HG03175 (cell line): ENCODE measurements around the gene SMIM7.
"Not testable (repeated sequence)": the region's sequence is repeated elsewhere in the genome, so short reads cannot be mapped to it uniquely, and the experiment has no call there.

Experiments used
- ATAC-seq: cut with Tn5 transposase; IDR thresholded peaks from one replicate; pipeline ENCODE4 v1.9.1; 2021; ENCODE audit warnings: mild to moderate bottlenecking, moderate library complexity; ENCODE audit not compliant: unreplicated experiment

Gene SMIM7

DNA sequence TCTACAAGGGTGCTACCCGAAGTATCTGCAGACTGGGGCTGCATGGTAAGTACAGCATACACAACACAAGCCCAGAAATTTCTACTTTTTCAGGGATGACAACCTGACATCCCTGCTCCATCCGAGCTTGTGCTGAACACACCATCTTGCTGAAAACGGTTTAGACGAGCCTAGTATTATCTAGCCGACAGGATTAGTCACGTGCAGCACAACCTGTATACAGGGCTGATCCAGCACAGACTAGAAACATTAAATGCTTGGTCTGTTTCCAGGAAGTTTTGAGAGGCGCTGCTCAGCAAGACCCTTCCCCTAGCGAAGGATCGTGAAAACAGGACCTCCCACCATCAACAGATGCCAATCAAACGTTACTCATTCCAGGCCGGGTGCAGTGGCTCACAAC, 4.2 kb downstream of the SMIM7 start:
- no peak for ATAC-seq

DNA sequence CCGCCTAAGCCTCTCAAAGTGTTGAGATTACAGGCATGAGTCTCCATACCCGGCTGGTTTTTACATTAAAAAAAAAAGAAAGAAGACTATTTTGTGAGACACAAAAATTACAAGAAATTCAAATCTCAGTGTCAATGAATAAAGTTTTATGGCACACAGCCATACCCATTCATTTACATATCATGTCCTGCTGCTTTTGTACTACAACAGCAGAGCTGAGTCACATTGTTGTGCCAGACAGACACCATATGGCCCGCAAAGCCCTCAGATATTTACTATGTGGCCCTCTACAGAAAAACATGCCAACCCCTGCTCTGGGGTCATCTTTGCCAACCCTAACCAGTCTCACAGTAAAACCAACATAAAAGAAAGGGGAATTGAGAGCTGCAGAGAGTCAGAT, 5.3 kb downstream of the SMIM7 start:
- no peak for ATAC-seq

DNA sequence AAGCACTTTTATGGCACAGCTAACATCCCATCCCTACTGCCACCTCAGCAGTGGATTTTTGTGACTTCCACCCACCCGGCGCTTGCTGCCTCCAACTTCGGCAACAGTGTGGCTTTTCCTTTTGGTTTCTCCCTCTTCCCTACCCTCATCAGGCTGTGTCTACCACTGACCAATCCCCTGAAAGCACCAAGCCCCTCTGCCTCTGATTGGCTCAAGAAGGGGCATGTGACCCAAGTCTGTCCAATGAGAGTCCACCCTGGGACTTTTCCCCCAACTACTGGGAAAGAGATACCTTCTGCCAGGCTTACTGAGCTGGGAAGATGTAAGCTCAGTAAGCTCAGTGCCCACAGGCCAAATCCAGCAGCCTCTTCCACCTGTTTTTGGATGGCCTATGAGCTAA, 5.8 kb downstream of the SMIM7 start:
- no peak for ATAC-seq

DNA sequence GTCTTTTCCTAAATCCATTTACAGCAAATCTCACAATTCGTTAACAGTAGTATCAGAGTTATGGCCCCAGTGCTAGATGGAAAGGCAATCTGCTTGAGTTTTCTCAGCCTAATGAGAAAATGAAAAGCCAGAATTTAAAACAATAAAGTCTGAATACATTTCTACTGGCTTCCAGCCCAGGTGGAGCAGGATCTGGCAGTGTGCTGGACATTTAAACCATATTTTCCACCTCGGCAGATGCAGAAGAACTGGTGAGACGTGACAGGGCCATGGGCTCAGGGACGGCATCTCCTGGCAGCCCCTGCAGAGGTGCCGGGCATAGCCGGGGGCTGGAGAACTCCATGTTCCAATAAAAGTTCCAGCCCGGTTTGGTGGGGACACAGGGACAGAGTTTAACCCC, 7.1 kb downstream of the SMIM7 start:
- no peak for ATAC-seq

DNA sequence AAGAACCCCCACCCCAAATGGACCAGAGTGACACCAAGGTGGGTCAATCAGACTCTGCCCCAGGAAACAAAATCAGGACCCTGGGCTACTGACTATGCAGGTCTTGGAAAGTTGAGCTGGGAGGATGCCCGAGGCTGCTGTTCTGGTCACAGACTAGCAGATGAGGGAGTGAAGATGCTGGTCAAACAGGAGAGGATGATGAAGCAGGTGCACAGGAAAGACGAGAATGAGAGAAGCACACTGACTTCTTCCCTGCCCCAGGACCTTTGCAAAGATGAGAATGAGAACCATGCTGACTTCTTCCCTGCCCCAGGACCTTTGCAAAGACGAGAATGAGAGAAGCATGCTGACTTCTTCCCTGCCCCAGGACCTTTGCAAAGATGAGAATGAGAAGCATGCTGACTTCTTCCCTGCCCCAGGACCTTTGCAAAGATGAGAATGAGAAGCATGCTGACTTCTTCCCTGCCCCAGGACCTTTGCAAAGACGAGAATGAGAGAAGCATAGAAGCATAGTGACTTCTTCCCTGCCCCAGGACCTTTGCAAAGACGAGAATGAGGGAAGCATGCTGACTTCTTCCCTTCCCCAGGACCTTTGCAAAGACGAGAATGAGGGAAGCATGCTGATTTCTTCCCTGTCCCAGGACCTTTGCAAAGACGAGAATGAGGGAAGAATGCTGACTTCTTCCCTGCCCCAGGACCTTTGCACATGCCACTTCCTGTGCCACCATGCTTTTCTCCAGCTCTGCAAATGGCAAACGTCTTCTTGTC, 8.3 kb downstream of the SMIM7 start:
- not testable (repeated sequence) for ATAC-seq

DNA sequence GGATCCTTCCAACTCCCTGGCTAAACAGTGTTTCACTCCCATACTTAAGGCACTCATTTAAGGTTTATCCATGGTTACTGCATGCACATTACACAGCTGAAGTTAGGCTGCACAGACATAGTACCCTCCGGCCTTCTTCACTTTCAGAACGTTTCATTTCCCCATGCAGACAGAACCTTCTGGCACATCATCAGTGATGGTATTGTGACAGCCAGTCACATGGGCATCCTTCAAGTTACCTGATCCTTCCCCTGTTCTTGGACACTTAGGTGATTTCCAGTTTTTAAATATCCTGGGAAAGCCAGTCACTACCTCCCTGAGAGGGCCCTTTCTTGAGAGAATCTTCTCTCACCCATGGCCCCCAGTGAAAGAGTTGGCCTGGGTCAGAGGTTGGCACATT, 9.1 kb downstream of the SMIM7 start:
- no peak for ATAC-seq

DNA sequence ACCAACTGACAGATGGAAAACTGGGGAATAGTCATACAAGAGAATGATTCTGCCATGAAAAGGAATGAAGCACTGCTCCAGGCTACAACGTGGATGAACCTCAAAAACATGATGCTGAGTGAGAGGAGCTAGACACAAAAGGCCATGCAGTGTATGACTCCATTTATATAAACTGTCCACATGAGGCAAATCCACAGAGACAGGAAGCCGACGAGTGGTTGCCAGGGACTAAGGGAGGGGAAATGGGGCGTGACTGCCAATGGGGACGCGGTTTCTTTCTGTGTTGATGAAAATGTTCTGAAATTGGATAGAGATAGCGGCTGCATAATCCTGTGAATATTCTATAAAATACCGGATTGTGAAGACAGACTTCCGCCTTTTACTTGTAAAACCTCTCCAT, 10.2 kb downstream of the SMIM7 start:
- no peak for ATAC-seq

DNA sequence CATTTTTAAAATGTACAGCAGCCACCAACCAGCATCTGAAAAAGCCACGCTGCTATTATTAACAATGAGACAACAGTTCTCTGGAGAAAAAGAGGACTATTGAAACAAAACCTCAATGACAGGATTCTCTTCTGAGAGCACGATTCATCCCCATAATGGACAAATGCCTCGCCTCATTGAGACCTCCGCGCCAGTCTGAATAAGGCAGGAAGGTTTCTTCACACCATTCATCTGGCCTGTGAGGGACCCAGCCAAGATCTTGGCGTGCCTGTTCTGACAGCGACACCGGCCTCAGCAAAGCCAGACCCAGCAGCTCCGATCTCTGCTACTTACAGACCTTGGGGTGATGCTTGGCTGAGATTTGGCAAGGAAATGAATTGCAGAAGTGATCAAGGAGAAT, 14.8 kb downstream of the SMIM7 start:
- ATAC-seq, result no peak

DNA sequence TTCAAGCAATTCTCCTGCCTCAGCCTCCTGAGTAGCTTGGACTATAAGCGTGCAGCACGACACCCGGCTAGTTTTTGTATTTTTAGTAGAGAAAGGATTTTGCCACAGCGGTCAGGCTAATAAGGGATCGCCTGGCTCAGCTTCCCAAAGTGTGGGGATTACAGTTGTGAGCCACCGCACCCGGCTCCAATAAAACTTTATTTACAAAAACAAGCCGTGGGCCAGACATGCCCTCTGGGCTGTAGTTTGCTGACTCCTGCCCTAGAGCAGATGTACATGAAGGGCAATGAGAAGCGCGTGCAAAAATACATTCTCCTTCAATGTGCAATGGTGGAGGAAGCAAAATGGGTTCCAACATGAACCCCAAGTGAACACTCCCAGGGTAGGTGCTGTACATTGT, 18.2 kb downstream of the SMIM7 start:
- ATAC-seq, result no peak

DNA sequence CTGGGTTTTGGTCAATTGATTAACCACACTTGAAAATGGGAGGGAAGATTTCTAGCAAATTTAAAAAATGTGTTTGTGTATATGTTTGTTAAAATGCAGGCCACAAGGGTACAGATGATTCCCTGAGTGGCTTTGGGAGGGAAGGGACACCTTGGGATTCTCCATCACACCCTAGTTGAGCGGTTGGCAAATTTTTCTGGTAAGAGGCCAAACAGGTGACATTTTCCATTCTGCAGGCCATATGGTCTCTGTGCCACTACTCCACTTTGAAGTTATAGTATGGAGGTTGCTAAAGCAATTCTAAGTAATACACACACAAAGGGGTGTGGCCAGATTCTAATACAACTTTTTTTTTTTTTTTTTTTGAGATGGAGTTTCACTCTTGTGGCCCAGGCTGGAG, 19.0 kb downstream of the SMIM7 start:
- no peak for ATAC-seq

DNA sequence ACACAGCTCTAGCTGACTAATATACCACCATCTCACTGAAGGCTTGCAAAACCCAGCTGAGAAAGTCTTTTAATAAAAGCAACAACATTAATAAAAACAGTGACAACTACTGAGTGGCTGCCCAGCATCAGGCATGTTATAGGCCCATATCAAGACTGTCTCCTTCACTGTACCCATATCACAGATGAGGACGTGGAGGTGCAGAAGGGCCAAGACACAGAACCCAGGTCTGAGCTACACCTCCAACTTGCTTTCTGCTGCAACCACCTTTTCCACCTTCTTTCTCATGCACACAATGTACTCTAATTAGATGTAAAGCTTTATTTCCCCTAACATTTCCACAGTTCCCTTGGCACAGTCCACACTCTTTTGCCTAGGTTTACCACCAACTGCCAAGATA, 21.3 kb downstream of the SMIM7 start:
- ATAC-seq, result no peak

DNA sequence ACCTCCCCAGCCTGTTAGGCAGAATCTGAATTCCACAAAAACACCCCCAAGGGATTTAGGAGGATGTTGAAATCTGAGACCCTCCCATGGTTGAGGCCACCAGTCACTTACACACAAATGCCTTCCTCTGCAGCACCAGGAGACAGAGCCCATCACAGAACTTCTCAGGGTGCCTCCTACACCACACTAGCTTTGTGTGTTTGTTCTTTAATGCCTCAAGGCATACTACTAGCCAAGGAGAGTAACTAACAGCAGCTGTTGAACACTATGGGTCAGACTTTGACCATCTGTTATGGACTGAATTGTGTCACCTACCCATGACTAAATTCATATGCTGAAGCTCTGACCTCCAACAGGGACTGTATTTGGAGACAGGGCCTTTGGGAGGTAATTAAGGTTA, 22.4 kb downstream of the SMIM7 start:
- no peak for ATAC-seq

DNA sequence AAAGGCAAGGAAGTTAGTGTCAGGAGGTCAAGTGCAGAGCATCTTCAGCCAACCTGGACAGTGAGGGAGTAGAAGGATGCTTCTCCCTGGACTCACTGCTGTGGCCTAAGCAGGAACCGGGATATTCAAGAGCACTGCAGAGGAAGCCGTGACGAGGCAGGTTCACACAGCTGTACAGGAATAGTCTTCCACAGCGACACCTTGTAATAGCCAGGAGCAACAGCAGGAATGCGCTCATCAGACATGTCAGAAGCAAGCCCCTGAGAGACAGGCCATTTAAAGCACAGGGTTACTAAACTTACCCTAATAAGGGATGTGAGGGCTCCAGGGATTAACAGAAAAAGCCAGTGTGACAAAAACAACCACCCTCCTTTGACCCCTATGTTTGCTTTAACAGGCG, 28.5 kb downstream of the SMIM7 start:
- no peak for ATAC-seq

DNA sequence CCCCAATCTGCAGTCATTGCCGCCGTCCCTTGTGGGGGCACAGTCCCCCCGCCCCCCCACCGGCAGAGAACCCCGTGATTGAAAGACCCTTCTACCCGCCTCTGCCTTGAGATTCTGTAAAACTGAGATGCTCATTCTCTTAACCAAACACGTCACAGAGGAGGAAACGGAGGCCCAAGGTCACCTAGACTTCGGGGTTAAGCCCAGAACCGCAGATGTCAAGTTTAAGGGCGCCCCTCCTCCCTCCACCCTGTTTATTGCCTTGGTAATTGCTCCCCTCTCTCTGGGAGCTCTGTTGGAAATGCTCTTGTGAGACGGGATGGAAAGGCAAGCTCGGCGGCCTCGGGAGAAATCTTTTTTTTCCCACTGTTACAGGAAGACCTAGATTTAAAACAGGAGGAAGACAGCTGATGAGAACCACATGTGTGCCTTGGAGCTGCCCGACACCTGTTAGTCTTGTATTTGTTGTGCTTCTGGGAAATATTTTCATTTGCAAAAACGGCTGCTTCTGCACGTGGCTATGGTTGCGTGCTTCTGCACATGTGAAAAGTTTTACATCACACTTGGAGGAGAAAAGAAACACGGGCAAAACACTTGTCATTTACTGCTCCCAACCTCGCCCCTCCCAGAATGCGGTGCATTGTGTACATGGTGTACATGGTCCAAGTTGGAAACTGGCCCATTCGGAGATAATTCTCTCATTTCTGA, 30.8 kb downstream of the SMIM7 start:
- no peak for ATAC-seq

DNA sequence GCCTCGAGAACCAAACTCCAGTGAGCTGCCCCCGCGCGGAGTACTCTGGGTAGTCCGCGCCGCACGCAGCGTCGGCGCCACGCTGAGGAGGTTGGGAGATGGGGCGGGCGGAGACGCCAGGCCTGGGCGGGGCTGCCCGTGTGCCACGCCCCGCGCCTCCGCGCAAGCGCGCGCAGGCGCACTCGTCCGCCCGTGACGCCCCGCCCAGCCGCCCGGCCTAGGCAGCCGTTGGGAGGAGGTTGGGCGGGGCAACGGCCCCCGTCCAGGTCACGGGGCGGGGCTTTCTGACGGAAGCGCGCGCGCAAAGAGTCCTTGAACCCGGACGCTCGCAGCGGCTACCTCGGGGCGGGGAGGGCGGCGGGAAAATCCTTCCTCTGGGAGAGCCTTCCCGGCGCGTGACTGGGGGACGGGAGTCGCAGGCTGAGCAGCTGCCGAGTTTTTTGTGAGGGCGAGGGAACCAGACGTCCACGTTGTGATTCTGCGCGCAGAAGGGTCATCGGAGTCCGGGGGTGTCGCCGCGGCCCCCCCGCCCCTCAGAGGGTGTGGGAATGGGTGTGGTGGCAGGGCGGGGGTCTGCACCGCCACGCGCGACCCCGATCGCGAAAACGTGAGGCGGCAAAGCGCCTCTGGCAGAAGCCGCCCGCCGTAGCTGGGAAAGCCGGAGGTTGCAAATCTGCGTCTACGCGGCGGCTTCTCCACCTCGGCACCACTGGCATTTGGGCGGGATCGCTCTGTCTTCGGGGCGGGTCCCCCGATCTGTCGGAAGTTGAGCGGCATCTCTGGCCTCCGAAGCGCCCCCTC, 31.6 kb downstream of the SMIM7 start, which contains the start of gene MED26:
Gene MED26, minus strand, starts transcription at position 22 of the 801 bp plus-strand sequence. CDS start 261 bp downstream, outside the sequence.
- ATAC-seq, result peak; percentile 86

DNA sequence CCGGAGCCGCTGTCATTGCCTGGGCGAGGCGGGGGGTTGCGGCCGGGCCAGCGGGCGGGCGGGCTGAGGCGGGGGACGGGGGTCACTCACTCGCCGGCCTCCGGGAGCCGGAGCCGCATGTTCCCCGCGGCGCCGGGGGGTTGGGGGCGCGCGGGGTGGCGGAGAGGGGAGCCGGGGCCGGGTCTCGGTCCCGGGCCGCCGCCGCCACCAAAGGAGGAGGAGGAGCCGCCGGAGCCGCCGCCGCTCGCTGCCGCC, 32.1 kb downstream of the SMIM7 start:
- ATAC-seq, result no peak

DNA sequence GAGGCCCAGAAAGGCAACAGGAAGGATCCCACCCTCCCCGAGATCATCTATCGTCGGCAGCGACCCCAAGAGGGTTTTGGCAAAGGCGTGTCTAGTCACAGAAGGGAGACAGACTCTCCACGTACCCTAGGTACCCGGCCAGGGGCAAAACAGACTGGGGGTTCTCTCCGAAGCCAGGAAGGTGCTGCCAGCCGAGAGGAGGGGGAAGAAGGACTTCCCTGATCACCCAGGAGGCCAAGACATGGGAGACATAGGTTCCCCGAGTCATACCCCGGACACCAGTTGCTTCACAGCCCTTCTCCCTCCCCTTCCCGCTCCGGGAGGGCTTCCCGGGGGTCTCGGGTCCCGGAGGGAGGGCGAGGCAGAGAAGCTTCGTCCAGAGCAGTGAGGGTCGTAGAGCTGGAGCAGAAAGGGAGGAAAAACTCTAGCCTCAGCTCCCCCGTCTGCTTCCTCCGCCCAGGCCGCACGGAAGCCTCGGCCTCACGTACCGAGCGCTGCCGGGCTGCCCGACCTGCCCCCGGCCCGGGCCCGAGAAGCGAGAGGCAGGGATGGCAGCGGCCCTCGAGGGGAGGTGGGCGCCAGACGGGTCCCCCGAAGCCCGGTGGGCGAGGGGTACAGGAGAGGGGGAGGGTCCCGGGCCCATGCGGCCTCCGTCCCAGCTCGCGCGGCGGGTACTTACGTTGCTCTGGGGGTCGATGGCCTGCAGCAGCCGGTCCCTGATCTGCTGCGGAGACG, 32.6 kb downstream of the SMIM7 start:
- ATAC-seq, result no peak

DNA sequence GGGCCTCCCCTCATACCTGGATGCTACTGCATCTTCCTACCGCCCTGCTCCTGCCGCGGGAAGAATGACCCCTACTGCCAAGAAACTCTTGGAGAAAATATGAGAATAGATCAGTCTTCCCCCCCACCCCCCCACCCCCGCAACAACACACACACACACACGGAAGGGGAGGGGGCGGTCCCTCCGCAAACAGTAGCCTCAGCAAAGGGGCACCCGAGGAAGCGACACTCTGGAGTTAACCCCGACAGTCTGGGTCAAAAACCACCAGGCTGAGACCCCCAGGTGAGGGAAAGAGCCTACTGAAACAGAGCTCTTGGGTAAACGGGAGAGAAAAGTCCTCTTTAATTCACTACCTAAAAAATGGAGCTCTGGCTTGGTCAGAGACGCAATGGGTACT, 33.1 kb downstream of the SMIM7 start:
- ATAC-seq, result no peak

DNA sequence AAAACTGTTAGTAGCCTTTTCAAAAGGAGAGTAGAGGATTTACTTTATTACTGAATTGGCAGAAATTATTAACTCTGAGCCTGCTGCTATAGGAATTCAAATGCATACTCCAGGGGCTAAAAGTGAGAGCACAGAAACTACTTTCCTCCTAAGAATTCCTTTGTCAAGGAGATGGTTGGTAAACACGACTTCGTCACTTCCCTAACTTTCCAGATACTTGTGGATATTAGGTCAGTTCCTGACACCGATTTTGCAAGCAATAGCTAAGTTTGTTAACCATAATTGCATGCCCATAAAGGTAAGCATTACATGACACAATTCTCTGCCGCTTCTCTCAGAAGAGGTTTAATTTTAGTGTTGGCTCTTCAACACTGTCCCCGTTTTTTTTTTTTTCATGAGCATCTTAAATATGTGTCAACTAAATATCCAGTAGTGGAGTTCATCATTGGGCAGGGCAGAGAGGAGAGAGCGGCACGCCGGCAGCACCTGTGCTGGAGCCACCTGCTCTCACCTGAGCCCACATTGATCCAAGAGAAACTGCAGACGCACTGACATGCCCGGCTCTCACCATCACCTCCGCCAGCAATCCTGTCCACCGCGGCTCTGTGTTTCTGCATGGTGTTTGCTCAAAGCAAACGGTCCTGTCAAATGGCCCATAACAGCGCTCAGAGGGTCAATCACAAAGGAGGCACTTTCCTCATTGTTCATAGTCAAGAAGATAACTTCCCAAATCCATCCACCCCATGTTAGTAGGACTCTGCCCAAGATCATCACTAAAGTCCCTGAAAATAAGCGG, 34.6 kb downstream of the SMIM7 start:
- ATAC-seq, result no peak

DNA sequence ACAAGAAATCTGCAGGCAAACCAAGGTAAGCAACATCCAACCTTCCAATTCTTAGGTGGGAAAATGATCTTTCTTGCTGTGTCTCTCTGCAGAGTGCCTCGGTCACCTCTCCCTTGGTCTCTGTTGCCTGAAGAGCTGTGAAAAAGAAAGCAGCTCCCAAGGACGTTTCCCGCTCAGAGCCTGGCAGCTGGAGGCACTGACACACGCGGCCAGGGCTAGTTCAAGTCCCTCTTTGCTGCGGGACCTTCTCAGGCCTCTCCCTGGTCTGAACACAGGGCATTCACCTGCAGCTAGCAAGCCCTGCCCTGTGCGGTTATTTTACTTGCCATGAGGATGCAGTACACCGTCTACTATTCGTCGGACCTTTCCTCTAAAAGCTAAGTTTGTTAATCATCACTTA, 35.7 kb downstream of the SMIM7 start:
- ATAC-seq, result no peak

DNA sequence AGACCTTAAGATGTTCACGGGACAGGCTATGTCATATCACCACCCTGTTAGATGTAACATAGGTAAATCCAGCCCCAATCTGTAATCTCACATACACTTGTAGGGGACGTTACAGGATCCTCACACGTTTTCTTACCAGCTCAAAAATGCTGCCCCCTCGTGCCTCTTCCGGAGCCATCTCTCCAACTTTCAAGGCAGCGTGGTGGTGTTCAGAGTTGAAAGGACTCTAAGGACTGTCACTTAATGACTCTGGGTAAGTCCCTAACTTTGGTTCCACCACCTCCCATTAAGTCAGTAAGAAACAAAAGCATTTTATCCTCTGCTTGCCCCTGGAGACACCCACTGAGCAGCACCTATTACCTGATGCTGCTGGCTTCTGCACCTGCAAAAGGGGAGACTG, 36.4 kb downstream of the SMIM7 start:
- no peak for ATAC-seq
